ENCODE measurements around the gene ALDH3B1.
A peak's percentile ranks its signal among the peaks of the same experiment; 100 is the strongest.

ALDH3B1 gene

DNA sequence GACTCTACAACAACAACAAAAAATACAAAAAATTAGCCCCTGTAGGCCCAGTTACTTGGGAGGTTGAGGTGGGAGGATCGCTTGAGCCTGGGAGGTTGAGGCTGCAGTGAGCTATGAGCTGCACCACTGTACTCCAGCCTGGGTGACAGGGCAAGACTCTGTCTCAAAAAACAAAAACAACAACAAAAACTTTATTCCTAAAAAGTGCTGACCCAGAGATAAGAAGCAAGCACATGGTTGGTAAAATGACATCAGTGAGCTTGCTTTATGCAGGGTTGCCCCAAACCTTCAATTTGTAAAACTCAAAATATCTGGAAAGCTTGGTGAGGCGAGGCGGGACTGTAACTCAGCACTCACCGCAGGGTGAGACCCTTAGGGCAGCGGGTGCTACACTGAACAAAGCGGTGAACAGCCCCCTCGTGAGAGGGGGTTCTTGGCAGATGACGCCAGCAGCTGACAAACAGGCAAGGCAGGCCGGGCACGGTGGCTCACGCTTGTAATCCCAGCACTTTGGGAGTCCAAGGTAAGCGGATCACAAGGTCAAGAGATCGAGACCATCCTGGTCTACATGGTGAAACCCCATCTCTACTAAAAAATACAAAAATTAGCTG, 25.2 kb downstream of the ALDH3B1 start:
- no peaks in the 10 kb centered on the region for H3K9me3 ChIP-seq
- H3K4me1 ChIP-seq = peaks cover 16% of the 10 kb centered on the region
- TF ChIP-seq, protein P1, sequence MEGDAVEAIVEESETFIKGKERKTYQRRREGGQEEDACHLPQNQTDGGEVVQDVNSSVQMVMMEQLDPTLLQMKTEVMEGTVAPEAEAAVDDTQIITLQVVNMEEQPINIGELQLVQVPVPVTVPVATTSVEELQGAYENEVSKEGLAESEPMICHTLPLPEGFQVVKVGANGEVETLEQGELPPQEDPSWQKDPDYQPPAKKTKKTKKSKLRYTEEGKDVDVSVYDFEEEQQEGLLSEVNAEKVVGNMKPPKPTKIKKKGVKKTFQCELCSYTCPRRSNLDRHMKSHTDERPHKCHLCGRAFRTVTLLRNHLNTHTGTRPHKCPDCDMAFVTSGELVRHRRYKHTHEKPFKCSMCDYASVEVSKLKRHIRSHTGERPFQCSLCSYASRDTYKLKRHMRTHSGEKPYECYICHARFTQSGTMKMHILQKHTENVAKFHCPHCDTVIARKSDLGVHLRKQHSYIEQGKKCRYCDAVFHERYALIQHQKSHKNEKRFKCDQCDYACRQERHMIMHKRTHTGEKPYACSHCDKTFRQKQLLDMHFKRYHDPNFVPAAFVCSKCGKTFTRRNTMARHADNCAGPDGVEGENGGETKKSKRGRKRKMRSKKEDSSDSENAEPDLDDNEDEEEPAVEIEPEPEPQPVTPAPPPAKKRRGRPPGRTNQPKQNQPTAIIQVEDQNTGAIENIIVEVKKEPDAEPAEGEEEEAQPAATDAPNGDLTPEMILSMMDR (IDR thresholded peaks at IDR 0.05; ENCODE audit: low read depth, low read length) = no peak
- H3K36me3 ChIP-seq = peaks cover 11% of the 10 kb centered on the region
- no peak overlapping the region for H3K4me3 ChIP-seq (ENCODE audit: low read depth, low read length)
- no peak for DNase-seq
- H3K27me3 ChIP-seq = no peaks in the 10 kb centered on the region

DNA sequence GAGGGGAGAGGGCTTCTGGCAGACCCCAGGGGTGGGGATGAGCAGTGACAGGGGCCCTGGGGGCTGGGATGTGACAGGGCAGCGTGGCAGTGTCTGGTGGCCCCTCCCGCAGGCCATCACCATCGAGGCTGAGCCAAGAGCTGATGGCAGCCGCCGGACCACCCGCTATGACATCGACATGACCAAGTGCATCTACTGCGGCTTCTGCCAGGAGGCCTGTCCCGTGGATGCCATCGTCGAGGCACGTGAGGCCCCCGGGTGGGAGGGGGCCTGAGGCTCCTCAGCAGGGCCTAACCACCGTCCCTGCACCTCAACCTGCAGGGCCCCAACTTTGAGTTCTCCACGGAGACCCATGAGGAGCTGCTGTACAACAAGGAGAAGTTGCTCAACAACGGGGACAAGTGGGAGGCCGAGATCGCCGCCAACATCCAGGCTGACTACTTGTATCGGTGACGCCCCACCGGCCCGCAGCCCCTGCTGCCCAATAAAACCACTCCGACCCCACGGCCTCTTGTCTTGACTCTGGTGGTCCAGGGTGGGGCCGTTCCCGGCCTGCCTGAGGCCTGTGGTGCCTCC, 26.1 kb downstream of the ALDH3B1 start:
- H3K36me3 ChIP-seq = peaks cover 11% of the 10 kb centered on the region
- no peaks in the 10 kb centered on the region for H3K9me3 ChIP-seq
- no peaks in the 10 kb centered on the region for H3K27me3 ChIP-seq
- H3K4me3 ChIP-seq (ENCODE audit: low read depth, low read length) = no peak overlapping the region
- DNase-seq = peak; percentile 18
- peaks cover 21% of the 10 kb centered on the region for H3K4me1 ChIP-seq
- TF ChIP-seq, protein P1 (IDR thresholded peaks at IDR 0.05; ENCODE audit: low read depth, low read length) = no peak

DNA sequence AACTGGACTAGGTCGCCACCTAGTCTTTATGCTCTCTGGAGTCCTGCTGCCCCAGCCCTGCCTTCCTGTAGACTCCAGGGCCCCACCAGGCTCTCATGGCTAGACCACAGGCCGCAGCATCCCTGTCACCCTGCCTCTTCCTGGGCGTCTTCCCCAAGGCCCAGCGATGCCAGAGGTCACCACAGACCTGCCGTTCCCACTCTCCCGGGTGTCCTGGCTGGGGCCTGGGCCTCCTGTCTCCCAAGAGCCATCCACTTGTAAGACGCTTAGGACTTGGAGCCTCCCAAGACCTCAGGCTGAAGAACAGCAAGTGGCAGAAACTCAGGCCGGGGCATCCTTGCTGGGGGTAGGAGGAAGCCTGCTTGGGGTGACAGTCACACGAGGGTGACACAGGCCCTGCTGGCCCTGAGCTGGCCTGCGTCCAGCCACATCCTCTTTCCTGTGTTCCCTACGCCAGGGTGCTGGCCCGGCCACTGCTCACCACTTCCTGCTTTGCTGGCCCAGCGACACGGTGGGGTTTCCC, 26.7 kb downstream of the ALDH3B1 start:
- H3K9me3 ChIP-seq = no peaks in the 10 kb centered on the region
- H3K27me3 ChIP-seq = no peaks in the 10 kb centered on the region
- peaks cover 26% of the 10 kb centered on the region for H3K4me1 ChIP-seq
- peaks cover 11% of the 10 kb centered on the region for H3K36me3 ChIP-seq
- TF ChIP-seq, protein P1 (IDR thresholded peaks at IDR 0.05; ENCODE audit: low read depth, low read length) = no peak
- DNase-seq = no peak
- H3K4me3 ChIP-seq (ENCODE audit: low read depth, low read length) = no peak overlapping the region

DNA sequence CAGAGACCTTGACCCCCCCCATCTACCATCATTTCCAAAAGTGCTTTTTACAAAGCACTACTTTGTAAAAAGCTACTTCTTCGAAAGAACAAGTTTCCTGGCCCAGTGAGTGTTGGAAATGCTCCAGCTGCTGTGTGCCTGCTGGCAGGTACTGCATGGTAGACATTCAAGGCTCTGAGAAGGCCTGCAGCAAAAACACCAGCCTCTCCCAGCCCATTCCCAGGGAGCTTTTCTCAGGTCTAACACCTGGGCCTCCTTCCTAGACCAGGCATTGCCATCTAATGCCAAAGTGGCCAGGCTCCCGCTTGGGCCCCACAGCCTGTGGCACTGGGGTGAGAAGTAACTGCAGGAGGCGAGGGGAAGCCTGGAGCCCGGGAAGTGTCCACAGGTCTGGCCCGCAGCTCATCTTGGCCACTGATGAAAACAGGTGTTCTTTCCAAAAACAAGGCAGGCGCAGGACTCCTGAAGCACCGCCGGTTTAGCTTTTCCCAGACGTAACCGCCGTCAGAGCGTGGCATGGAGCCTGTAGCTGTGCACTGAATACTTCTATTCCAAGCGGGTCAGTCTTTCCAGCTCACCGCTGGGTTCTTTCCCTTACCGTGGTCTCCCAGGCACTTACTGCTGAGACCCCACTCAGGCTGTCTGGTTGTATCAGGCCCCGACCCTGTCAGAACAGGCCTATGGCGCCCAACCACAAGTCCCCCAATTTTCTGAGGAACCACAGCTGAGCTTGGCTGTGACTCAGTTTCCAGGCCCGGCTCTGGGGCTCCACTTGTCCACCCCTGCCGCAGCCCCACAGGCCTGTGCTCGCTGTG, 27.5 kb downstream of the ALDH3B1 start:
- Histone ChIP-seq H3K4me3 (ENCODE audit: low read depth, low read length) (no peak overlapping the region), H3K9me3 (no peaks in the 10 kb centered on the region), H3K36me3 (peaks cover 8% of the 10 kb centered on the region), H3K27me3 (no peaks in the 10 kb centered on the region), H3K4me1 (peaks cover 28% of the 10 kb centered on the region)
- DNase-seq = peak; percentile 14
- TF ChIP-seq, protein P1 (IDR thresholded peaks at IDR 0.05; ENCODE audit: low read depth, low read length) = no peak

DNA sequence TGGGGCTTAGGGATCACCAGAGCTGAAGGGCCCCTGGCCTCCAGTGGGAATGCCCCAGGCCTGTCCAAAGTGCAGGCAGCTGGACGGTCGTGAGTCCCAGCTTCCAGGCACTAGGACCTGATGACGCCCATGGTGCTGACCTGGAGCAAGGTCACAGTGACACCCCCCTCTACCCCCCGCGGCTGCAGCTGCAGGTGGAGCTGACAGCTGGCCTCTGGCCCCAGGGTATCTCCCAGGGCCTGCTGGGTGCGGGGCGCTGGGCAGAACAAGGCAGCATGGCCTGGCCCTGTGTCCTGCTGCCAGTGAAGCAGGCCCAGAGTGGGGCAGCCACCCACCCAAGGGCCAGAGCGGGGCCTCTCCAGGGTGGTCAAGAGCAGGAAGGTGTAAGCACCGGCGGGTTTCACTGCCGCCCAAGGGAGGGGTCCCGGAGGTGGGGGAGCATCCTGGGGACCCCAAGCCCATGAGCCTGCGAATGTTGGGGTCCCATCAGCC, 28.1 kb downstream of the ALDH3B1 start:
- no peaks in the 10 kb centered on the region for H3K9me3 ChIP-seq
- H3K36me3 ChIP-seq = peaks cover 8% of the 10 kb centered on the region
- no peaks in the 10 kb centered on the region for H3K27me3 ChIP-seq
- no peak overlapping the region for H3K4me3 ChIP-seq (ENCODE audit: low read depth, low read length)
- peak; percentile 61 for DNase-seq
- H3K4me1 ChIP-seq = peaks cover 35% of the 10 kb centered on the region
- TF ChIP-seq, protein P1 (IDR thresholded peaks at IDR 0.05; ENCODE audit: low read depth, low read length) = no peak
